HUDEP-2 (cell line): Measurements from ENCODE around the gene GLB1L.

Experiments used
- DNase-seq, 76 experiments: peaks; one replicate each; lab custom pipeline; 2025; ENCODE audit not compliant: unreplicated experiment in 76 of 76; lab: John Stamatoyannopoulos, UW

GLB1L gene

DNA sequence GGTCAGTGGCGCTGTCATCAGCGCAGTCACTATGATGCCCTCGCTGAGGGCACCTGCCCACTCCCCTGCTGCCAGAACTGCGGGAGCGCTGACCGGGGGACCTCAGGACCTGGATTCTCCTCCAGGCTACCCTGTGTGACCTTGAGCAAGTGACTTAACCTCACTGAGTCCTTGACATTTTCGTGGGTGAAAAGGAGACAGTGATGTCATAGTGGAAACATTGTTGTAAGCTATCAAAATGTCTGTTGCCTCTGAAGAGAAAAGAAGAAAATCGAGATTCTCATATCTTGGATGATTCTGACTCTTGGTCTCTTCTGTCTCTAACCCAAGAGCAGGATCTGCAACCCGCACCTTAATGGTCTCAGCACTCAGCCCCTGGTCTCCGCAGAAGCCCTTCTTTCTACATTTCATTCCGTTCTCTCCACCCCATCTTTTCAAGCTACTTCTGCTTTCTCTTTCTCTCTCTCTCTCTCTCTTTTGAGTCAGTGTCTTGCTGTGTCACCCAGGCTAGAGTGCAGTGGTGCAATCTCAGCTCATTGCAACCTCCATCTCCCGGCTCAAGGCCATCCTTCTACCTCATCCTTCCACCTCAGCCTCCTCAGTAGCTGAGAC, 9.5 kb upstream of the GLB1L start:
- DNase-seq = no peak

DNA sequence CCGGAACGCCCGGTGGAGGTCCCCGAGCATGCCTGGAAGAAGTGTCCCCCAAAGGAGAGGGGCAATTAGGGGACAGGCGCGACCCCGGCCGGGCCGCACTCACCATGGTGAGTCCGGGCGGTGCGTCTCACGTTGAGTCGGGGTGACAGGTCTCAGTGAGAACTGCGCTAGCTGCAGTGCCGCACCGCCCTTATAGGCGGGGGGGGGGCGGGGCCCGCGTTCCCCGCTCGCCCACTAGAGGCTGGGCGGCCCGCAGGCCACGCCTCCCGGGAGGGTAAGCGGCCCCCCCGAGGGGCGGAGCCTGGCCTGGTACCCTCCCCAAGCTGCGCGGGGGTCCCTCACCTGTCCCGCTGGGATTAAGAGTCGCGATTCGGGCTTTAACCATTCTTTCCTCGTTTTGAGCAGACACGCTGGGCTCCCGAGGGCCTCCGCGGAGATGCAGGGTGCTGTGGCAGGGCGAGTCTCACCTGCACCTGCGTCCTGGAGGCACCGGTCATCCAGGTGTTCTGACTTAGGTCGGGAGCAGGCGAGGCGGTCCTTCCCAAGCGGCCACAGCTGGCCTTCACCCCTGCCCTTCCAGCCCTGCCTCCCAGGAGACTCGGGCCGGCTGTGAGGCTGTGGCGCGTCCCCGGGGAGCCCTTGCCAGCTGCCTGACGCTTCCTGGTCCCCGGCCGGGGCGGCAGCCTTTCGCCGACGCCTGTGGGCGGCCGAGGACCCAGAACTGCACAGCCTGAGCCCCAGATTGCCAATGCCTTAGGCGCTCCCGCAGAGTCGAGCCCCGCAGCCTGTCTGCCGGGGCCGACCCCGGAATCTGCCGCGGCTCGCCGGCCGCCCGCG, 8.7 kb upstream of the GLB1L start, which contains the start of gene TUBA4A:
TSS of gene TUBA4A (minus strand) at position 166 of the 837 bp plus-strand sequence. CDS start at position 106, 60 bp downstream.
- DNase-seq = peak in 74 of 76 experiments; percentile 4 to 85 (median 66)

DNA sequence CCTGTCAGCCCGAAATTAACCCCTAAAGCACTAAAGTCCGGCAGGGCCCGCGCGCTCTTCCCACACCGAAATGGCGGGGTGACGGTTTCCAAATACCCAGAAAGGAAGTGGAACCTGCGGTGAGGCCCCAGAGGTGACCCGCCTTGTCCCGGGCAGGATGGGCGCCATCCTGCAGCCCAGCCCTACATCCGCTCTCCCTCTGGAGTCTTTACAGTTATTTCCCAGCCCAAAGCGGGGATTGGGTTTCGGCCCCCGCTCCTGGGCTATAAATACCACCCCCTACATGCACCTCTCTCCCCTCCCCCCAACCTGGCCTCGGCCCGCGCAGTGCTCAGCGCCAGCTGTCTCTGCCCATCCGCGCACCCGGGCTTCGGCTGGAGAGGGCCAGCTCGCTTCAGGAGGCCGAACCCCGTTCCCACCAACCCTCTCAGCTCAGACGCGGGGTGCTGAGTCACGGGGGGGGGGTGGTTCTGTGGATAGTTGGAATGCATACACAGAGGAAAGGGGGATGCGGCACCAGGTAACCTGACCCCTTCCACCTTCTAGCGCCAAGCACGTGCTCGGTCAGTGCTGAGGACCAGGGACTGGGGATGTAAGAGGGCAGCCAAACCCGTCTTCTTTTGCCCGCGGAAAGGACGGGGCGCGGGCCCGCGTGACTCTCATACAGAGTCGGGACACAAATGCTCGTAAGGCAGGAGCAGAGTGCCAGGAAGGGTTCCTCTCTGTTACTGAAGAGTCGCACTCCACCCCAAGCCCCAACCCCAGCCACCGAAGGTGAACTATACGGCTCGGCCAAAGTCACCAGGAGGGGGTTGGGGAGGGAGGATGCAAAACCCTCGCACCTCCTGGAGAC, 7.9 kb upstream of the GLB1L start, which contains the start of gene TUBA4B:
TSS of gene TUBA4B (plus strand) at position 344 of the 853 bp plus-strand sequence. CDS start at position 509, 165 bp downstream.
- peak in 6 of 76 experiments; percentile 10 to 40 (median 25) for DNase-seq

DNA sequence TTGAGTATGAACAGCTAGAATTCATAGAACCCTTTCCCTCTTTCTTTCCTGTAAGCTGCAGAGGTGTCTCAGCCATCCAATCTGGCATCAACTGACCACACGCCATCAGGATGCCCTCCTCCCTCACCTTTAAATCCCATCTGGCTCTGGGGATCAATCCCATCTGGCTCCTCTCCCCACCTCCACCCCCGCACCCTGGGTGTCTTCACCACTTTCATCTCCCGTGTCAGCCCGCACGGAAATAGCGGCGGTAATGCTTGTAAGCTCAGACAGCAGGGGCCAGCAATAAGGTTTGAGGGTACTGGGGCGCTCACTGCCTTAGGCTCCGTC, 7.3 kb upstream of the GLB1L start:
- no peak for DNase-seq

DNA sequence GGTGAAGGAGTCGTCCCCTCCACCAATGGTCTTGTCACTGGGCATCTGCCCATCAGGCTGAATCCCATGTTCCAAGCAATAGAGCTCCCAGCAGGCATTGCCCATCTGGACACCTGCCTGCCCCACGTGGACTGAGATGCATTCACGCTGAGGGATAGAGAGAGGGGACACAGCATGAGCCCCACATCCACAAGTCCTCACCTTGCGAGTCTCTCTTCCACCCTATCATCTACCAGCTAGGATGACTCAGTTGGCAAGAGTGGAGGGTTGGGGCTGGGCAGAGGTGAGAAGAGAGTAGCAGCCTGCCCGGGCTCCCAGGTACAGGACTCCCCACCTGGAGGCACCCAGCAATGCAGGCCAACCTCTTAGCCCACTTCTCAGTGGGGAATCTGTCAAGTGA, 6.8 kb upstream of the GLB1L start:
- no peak for DNase-seq

DNA sequence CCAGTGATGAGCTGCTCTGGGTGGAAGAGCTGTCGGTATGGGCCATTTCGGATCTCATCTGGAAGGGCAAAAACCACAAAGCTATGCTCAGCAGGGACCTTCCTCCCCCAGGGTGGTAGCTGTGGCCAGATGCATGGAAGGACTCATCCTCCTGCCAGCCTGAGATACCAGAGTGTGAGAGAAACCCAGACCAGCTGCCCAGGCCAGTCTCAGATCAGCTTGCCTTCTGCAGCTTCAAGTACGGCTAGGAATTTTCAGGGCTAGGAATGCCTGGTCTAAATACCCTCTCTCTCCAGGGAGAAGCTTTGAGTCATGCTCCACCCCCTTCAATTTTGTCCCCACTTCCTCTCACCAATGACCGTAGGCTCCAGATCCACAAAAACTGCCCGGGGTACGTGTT, 6.4 kb upstream of the GLB1L start:
- DNase-seq = no peak

DNA sequence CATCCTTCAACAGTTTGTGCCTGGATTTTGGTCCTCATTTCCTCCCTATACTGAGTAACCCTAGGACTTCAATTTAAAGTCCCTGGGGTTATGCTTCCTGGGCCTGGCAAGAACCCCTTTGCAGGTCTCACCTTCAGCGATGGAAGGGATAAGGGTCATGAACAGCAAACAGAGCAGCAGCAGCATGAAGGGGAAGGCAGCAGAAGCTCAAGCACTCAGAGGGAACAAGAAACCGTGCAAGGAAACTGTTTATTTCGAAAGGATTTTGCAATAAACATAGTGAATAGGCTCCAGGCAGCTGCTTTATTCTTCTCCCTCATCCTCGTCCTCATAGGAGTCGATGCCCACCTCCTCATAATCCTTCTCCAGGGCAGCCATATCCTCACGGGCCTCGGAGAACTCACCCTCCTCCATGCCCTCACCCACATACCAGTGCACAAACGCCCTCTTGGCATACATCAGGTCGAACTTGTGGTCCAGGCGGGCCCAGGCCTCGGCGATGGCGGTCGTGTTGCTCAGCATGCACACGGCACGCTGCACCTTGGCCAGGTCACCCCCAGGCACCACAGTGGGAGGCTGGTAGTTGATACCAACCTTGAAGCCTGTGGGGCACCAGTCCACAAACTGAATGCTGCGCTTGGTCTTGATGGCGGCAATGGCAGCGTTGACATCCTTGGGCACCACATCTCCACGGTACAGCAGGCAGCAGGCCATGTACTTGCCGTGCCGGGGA, 5.0 kb upstream of the GLB1L start:
- no peak for DNase-seq

DNA sequence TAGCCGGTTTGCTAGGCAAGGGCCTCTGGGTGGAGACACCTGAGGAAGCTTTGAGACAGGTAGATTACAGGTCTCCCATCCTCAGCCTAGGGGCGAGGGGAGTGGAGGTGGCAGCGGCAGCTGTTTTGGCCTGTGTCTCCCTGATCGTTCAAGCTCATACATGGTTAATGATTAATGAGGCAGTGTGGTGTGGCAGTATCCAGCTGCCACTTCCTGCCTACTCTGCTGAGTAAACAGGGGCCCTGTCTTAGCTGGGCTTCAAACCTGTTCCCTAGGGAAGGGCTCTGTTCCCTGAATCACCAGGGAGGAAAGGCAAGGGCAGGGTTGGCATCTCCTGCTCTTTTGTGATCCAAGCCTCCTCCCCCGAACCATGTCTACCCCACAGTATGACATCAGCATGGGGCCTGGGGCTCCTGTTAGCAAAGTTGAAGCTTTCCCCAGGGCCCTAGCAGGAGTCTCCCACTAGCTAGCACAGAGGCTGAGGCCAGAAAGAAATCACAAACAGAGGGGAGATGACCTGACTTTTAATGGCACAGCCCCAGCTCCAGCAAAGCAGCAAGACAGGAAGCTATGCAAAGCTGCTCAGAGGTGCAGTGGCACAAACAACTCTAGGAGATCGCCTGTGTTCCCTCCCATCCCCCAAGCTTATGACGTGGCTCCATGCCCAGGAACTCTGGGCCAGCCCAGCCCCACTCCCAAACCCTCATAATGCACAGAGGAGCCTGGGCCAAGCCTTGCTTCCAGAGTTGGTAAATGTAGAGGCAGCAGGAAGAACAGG, 4.1 kb upstream of the GLB1L start:
- peak in 69 of 76 experiments; percentile 4 to 77 (median 49) for DNase-seq

DNA sequence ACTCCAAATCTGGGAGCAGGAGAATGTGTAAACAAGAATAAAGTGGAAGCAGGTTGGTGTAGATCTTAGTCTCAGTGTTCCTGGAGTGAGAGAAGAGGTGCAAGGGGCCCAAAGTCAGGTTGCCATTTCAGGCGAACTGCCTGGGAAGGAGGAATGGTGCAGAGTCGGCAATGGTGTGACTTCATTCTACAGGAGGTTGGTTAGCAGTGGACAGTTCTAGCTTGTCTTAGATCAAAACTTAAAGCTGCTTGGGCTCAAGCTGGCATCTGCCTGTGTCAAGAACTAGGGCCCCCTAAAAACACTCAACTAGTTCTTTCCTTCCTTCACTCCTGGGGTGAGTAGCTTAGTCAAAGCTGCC, 3.6 kb upstream of the GLB1L start:
- DNase-seq = no peak

DNA sequence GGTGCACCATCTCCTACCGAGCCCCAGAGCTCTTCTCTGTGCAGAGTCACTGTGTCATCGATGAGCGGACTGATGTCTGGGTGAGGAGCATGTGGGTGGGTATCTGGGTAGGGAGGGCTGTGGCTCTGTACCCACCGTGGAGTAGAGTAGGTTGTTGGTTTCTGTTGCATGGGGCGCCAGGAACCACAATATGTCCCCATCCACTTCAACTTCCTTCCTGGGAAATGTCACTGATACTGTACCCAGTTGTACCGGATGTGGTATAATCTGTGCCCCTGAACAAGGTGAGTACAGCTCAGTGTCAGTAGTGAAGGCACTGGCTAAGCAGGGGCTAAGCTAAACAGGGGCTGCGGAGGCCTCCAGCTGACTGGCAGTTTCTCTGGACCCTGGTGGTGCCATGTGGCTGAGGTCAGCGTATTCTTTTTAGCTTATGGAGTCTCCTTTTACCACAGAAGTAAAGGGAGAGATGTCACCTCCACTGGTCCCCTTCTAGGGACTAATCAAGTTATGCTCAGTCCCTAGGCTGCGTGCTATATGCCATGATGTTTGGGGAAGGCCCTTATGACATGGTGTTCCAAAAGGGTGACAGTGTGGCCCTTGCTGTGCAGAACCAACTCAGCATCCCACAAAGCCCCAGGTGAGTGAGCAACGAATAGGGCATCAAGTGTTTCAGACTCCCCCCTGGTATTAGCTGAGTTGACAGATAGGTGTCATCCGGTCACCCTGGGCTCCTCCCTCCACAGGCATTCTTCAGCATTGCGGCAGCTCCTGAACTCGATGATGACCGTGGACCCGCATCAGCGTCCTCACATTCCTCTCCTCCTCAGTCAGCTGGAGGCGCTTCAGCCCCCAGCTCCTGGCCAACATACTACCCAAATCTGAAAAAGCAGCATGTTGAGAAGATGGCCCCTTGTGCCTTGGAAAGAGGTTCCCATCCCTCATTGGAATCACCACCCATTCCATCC, 2.7 kb upstream of the GLB1L start:
- no peak for DNase-seq

DNA sequence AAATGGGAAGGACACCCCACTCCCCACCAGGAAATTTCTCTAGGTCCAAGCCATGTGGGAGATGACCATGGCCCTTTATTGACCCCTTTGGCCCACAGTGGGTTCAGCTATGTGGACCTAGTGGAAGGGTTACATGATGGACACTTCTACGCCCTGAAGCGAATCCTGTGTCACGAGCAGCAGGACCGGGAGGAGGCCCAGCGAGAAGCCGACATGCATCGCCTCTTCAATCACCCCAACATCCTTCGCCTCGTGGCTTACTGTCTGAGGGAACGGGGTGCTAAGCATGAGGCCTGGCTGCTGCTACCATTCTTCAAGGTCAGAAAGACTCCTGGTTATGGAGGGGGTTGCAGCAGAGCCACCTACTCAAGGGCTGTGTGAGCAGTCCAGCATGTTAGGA, 1.3 kb upstream of the GLB1L start:
- no peak for DNase-seq

DNA sequence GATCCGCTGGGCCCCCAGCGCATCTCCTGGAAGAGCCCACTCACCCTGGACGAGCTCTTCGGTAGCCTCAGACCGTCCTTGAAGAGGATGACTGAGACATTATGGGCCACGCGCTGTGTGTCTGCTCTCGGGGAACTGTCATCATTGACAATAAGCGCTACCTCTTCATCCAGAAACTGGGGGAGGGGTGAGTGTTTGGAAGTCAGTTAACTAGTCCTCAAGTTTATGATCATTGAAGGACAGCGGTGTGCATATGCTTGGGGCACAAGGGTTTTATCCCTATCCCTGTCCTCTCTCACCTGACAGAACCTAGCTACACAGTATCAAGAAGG, 621 bp upstream of the GLB1L start:
- no peak for DNase-seq

DNA sequence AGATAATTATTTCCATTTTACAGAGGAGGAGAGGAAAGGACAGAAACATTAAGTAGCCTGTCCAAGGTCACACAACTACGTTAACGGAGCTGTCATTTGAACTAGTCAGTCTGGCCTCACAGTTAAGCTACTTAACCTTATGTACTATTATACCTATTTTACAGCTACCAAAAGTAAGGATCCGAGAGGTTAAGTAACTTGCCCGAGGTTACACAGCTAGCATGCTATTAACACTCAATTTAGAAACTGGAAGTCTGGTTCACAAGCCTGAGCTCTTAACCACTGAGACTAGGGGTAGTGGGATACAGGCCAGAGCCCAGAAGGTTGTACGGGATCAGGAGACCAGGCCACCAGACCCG, 476 bp downstream of the GLB1L start:
- no peak for DNase-seq

DNA sequence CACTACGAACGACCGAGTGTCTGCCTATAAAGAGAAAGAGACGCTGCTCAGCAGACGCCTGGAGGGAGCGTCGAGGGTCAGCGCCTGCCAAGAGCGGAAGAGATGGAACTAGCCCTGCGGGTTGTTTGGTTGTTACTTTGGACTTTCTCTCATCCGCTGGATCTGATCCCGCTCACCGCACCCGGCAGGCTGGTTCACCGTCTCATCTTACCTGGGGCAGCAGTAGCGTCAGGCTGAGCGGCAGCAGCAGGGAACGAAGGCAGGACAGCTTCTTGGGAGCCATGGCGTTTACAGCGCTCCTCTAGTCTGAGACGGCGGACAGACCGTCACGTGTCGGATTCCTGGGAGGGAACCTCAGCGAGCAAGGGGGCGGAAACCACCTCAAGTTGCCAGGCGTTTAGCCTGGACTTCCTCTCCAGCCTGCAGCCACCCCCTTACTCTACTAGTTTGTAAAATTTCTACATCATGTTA, 1.9 kb downstream of the GLB1L start:
- DNase-seq = no peak

DNA sequence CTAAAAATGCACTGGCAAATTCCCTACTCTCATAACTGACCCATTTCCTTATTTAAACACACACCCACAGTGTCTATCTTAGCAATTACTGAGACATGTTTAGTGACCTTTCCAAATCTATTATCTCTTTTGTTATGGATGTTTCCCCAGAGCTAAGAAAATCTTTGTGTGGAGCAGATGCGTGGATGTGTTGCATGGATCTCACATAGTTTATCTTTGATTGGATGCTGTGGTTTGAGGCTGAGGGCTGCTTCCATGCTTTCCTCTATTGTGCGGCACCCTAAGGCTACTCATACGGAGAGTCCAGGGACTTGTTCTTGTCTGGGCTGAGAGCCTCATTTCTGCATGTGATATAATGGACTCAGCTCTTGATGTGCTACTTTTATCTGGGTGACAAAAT, 10.9 kb downstream of the GLB1L start:
- no peak for DNase-seq

DNA sequence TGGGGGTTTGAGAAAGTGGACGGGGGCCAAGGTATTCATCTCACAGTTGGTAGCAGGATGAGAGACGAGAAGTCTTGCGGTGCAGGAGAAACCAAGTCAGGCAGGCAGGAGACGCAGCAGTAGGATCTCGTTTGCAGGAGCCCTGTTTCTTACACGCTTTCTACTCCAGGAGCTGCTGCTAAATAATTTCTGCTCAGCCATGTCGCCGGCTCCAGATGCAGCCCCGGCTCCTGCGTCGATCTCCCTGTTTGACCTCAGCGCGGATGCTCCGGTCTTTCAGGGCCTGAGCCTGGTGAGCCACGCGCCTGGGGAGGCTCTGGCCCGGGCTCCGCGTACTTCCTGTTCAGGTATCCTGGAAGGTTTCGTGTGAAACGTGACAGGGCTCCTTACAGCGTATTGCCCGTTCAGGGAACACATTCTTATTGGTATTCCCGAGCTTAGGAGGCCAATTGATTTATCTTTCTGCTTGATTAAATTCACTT, 15.1 kb downstream of the GLB1L start:
- DNase-seq = peak in 35 of 76 experiments; percentile 1 to 61 (median 25)

DNA sequence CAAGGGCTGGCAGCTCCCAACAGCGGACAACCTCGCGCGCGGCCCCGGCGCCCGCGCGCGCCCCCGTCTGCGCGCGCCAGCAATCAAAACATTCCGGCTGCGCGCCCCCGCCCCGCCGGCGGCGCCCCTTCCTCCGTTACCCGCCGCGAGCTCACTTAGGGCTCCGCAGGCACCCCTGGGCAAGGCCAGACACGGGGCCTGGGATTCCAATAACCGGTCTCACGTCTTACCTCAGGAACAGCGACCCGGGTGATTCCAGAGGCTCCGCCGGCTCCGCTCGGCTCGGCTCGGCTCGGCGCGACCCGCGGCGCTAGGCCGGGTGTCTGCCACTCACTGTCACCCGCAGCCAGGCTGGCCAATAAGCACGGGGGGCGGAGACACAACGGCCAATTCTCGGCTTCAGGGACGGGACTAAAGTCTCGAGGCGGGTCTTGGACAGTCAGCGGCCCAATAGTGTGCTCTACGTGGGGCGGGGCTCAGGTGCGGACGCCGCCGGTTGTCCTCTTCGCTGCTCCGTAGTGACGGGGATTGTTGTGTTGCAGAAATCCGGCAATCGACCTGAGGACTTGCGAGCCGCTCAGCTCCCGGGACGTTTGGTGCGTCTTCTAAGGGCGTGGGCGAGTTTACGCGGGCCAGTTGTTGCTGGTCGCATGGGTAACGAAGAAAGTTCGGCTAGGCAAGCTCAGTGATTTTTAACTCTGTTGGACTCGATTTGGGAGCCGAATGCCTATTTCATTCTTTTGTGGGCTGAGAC, 15.8 kb downstream of the GLB1L start, which contains the start of the genes ANKZF1 and ATG9A:
TSS of gene ANKZF1 (plus strand) at position 502 of the 754 bp plus-strand sequence. CDS start 452 bp downstream, outside the sequence.
TSS of gene ATG9A (minus strand) at position 332 of the 754 bp plus-strand sequence. CDS start 1,612 bp downstream, outside the sequence.
- peak in 75 of 76 experiments; percentile 53 to 99 (median 97) for DNase-seq

DNA sequence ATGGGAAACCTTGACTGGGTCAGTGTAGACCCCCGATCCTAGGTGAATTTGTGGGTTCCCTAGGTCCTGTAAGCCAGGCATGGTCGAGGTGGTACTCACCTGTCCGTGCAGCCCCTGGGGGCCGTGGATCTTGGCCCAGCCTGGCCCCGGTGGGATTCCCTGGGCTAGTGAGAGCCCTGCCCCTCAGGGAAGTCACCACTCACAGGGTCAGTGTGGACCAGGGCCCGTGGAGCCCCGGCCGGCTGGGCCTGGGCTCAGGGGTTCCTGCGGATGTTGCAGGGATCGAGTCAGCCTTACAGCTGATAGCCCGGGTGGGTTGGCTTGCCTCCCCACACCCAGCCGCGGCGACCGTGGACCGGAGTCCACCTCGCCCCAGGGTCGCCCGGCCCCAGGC, 16.3 kb downstream of the GLB1L start:
- peak in 1 of 76 experiments; percentile 4 for DNase-seq
